Parathyroid adenoma (tissue), 2 donors: ENCODE results near the gene RHCG.

Source experiments
- H2AFZ ChIP-seq: fragments of 300-600 bp; sonication (generic); one replicate; pipeline ENCODE4 v1.7.0; 2017; ENCODE audit warnings: antibody characterized with exemption, mild to moderate bottlenecking
- H3K27ac ChIP-seq: fragments of 300-600 bp; sonication (generic); one replicate; pipeline ENCODE4 v1.7.0; 2017
- H3K27me3 ChIP-seq: fragments of 300-600 bp; sonication (generic); one replicate; pipeline ENCODE4 v1.7.0; 2017; ENCODE audit warnings: low read length; ENCODE audit not compliant: control insufficient read depth, insufficient read depth
- H3K36me3 ChIP-seq: fragments of 300-600 bp; sonication (generic); one replicate; pipeline ENCODE4 v1.7.0; 2017; ENCODE audit warnings: low read length; ENCODE audit not compliant: control insufficient read depth, insufficient read depth
- H3K4me1 ChIP-seq: fragments of 300-600 bp; sonication (generic); one replicate; pipeline ENCODE4 v1.7.0; 2017; ENCODE audit warnings: control low read depth
- H3K4me2 ChIP-seq: fragments of 300-600 bp; sonication (generic); one replicate; pipeline ENCODE4 v1.7.0; 2017; ENCODE audit warnings: low read length
- H3K4me3 ChIP-seq: fragments of 300-600 bp; sonication (generic); one replicate; pipeline ENCODE4 v1.7.0; 2017; ENCODE audit warnings: low read depth, low read length
- H3K79me2 ChIP-seq: fragments of 300-600 bp; sonication (generic); one replicate; pipeline ENCODE4 v1.7.0; 2017; ENCODE audit warnings: control low read depth
- H3K9ac ChIP-seq: fragments of 300-600 bp; sonication (generic); one replicate; pipeline ENCODE4 v1.7.0; 2017; ENCODE audit warnings: mild to moderate bottlenecking
- H3K9me3 ChIP-seq: fragments of 300-600 bp; sonication (generic); one replicate; pipeline ENCODE4 v1.7.0; 2017; ENCODE audit warnings: low read length; ENCODE audit not compliant: control insufficient read depth
- TF ChIP-seq, protein P1 (sequence below): fragments of 300-600 bp; sonication (generic); IDR thresholded peaks from one replicate; pipeline ENCODE4 v1.7.0; 2017; ENCODE audit warnings: antibody characterized with exemption, mild to moderate bottlenecking
- donor health status: primary hyperparathyroidism.

The RHCG gene

DNA sequence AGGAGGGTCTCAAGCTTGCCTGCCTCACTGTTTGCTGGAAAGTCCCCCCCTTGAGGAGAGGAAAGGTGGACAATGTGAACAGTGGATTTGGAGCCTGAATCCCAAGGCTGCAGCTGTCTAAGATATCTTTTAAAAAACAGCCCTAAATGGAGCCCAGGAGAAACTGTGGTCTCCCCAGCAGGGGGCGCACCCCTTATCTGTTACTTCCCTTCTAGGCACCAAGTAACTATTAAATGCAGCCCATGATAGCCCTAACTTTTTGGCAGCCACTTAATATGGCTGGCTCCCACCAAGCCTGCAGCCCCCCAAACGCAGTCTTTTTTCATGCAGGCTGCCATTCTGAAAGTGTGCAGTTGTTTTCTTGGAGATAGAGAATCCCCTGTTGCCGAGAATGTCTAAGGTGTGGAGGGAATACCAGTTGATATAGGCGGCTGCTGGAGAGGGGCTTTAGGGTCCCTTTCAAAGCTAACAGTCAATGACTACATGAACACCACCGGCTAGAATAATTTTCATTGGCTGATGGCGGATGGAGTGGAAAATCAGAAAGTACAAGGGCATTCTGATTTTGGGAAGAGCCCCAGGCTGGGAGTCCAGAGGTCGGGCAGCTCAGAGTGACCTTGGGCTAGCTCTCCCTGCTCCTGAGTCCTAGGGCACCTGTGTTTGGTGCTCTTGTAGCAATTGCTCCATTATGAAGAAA, 1.3 kb downstream of the RHCG start:
- Histone ChIP-seq H3K4me1 (no peaks in the 10 kb centered on the region), H3K9me3 (no peaks in the 10 kb centered on the region), H3K27ac (no peak overlapping the region), H3K4me2 (no peak overlapping the region), H3K36me3 (no peaks in the 10 kb centered on the region), H2AFZ (no peak overlapping the region), H3K9ac (no peak overlapping the region), H3K79me2 (no peaks in the 10 kb centered on the region), H3K27me3 (no peaks in the 10 kb centered on the region), H3K4me3 (no peak overlapping the region)
- TF ChIP-seq, protein P1, sequence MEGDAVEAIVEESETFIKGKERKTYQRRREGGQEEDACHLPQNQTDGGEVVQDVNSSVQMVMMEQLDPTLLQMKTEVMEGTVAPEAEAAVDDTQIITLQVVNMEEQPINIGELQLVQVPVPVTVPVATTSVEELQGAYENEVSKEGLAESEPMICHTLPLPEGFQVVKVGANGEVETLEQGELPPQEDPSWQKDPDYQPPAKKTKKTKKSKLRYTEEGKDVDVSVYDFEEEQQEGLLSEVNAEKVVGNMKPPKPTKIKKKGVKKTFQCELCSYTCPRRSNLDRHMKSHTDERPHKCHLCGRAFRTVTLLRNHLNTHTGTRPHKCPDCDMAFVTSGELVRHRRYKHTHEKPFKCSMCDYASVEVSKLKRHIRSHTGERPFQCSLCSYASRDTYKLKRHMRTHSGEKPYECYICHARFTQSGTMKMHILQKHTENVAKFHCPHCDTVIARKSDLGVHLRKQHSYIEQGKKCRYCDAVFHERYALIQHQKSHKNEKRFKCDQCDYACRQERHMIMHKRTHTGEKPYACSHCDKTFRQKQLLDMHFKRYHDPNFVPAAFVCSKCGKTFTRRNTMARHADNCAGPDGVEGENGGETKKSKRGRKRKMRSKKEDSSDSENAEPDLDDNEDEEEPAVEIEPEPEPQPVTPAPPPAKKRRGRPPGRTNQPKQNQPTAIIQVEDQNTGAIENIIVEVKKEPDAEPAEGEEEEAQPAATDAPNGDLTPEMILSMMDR = no peak

DNA sequence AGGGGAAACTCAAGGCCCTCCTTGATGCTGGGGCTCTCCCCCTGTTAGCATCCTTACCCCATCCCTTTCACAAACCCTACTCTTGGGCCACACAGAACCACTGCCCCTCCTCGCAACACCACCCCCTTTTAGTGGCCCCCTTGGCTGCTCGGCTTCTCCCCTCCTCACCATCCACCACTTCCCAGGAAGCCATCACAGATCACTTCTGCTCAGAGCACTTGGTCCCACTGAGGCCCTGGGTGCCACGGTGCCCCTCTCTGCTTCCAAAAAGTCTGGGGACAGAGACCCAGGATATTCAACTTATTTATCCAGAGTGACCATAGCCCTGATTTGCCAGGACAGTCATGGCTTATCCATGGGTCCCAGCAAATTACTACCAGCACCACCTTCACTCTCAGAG, 2.4 kb downstream of the RHCG start:
- no peak overlapping the region for H3K4me3 ChIP-seq
- no peak overlapping the region for H3K4me2 ChIP-seq
- no peaks in the 10 kb centered on the region for H3K79me2 ChIP-seq
- H3K27ac ChIP-seq = no peak overlapping the region
- H3K9ac ChIP-seq = no peak overlapping the region
- no peaks in the 10 kb centered on the region for H3K4me1 ChIP-seq
- H3K9me3 ChIP-seq = no peaks in the 10 kb centered on the region
- TF ChIP-seq, protein P1 = no peak
- H3K27me3 ChIP-seq = no peaks in the 10 kb centered on the region
- H3K36me3 ChIP-seq = no peaks in the 10 kb centered on the region
- no peak overlapping the region for H2AFZ ChIP-seq

DNA sequence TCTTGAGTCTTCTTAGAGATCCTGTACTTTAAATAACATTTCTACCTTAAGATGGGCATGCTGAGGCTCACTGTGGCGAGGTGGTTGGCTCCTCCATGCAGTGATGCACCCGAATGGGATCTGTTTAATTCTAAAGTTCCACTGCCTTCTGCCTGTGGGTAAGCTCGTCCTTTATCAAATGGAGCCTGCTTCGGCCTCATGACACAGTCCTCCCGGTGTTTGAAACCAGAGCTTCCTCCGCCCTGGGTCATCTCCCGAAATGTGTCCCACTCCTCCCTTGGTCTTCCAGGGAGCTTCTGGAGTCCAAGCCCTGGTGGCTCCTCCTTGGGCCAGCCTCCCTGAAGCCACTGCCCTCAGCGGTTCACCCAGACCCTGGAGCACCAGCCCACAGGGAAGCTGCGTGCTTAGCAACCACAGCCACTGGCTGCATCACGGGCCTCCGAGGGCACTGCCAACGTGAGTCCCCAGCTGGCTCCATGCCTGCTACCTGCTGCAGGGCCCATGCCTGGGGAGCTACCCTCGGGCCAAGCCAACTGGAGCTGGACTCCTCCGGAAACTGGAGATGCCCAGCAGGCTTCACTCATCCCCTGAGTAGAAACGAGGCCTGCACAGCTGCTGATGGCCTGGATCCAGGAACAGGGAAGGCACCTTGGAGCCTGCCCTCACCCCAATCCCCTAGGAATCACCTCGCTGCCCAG, 3.3 kb downstream of the RHCG start:
- H3K36me3 ChIP-seq = no peaks in the 10 kb centered on the region
- no peaks in the 10 kb centered on the region for H3K4me1 ChIP-seq
- no peaks in the 10 kb centered on the region for H3K9me3 ChIP-seq
- no peak overlapping the region for H3K4me3 ChIP-seq
- no peaks in the 10 kb centered on the region for H3K79me2 ChIP-seq
- no peak overlapping the region for H2AFZ ChIP-seq
- H3K9ac ChIP-seq = no peak overlapping the region
- no peak overlapping the region for H3K27ac ChIP-seq
- H3K4me2 ChIP-seq = no peak overlapping the region
- no peaks in the 10 kb centered on the region for H3K27me3 ChIP-seq
- TF ChIP-seq, protein P1 = no peak

DNA sequence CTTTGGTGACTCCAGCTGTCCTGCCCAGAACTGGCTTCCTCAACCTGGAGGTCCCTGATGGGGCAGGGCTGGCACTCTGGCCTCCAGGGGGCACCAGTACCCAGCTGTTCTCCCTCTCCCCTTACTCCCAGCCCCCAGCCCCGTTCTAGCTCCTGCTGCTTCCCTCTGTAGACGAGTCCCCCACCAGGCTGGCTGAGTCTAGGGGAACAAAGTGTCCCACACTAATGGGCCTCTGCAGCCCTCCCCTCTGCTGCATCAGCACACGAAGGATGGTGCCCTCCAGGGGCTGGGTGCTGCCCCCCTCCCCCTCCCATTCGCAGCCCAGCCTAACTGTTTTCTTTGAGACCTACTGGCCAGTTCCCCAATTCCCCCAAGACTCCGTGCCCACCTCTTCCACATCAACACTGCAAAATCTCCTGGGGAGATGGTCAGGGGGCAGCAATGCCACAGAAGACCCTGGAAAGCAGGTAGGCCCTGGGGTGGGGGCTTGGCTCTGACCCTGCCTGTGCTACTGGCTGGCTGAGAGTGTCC, 4.2 kb downstream of the RHCG start:
- Histone ChIP-seq H3K4me3 (no peak overlapping the region), H3K79me2 (no peaks in the 10 kb centered on the region), H3K9me3 (no peaks in the 10 kb centered on the region), H3K27me3 (no peaks in the 10 kb centered on the region), H3K27ac (no peak overlapping the region), H3K4me1 (no peaks in the 10 kb centered on the region), H3K36me3 (no peaks in the 10 kb centered on the region), H3K9ac (no peak overlapping the region), H2AFZ (no peak overlapping the region), H3K4me2 (no peak overlapping the region)
- TF ChIP-seq, protein P1 = no peak
